Measurements from ENCODE around the gene DLX1.
"Not testable (repeated sequence)": the region's sequence is repeated elsewhere in the genome, so short reads cannot be mapped to it uniquely, and the experiment has no call there.

DLX1 gene

DNA sequence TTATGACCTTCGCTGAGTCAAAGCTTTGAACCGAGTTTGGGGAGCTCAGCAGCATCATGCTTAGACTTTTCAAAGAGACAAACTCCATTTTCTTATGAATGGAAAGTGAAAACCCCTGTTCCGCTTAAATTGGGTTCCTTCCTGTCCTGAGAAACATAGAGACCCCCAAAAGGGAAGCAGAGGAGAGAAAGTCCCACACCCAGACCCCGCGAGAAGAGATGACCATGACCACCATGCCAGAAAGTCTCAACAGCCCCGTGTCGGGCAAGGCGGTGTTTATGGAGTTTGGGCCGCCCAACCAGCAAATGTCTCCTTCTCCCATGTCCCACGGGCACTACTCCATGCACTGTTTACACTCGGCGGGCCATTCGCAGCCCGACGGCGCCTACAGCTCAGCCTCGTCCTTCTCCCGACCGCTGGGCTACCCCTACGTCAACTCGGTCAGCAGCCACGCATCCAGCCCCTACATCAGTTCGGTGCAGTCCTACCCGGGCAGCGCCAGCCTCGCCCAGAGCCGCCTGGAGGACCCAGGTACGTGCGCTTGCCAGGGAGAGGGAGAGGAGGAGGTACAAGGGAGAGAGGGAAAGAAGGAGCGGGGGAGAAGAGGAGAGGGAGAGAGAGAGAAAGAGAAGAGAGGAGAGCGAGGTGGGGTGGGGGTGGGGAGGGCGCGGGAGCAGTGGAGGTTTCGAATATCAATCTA lies at the start of gene DLX1:
Gene DLX1 (plus strand): TSS at position 48 of the 700 bp plus-strand sequence. CDS start 171 bp downstream, at position 219.
- DNase-seq = peak; percentile 52

- DNase-seq = no peak
Measured at GRCh38 chr2:172038121-172038520, 47.2 kb upstream of the DLX1 start.

- DNase-seq = no peak
Measured at GRCh38 chr2:172038604-172039003, 46.7 kb upstream of the DLX1 start.

GRCh38 chr2:172039011-172039704 lies 46.1 kb upstream of the DLX1 start:
- DNase-seq = no peak

- DNase-seq = no peak
Measured at GRCh38 chr2:172040311-172040710, 45.0 kb upstream of the DLX1 start.

DNA sequence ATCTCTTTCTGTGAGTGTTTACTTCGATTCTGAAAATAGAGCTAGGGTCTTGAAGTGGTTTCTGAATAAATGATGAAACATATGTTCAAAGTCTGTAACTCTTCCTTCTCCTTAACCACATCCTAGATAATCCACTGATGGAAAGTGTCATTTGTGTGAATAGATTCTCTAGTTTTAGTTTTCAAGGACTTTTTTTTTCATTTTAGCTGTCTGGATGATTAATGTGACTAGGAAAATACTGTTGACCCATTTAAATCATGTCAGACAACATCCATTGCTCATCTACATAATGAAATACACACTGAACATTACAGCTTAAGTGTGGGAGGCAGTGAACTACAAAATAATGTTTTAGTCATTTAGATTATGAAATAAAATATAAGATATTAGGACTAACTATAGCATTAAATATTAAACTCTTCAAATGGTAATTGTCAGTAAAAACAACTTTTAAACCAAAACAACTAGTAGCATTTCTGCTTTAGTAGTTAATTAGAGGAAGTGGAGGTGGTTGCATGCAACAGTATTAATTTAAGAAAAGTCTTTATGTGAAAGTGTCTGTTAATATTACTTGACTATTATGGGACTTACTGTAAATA lies 39.1 kb upstream of the DLX1 start:
- DNase-seq = no peak

GRCh38 chr2:172046866-172047565 lies 38.3 kb upstream of the DLX1 start:
- DNase-seq = no peak

DNA sequence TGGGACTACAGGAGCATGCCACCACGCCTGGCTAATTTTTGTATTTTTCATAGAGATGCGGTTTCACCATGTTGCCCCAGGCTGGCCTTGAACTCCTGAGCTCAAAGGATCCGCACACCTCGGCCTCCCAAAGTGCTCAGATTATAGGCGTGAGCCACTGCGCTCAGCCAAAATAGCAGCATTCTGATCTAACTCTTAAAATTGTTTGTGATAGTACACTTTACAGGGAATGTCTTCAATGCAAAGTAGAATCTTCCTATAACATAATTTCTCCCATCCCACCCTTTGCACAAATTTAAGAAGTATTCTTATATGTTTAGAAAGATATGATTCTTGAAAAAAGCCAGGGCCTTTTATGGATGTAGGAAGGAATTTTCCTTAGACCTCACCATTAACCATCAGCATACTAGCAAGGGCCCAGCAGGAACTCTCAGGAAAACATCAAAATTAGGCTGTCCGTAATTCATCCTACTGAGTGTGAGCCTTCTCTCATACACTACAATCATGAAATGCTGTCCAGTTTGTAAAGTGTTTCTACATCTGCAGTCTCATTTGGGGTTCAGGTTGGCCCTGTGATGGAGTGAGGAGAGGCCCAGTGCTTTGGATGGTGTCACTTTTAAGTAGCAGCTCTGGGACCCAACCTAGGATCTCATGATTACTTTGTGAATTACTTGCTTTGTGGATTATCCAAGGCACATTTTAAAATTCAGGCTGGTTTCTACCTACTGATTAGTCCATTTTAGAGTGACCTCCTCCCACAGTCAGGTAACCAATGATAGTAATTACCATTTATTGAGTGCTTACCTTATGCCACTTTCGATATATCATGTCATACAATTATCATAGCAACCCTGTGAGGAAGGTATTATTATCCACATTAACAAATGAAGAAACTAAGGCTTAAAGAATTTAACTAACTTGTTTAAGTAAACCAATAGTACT lies 37.5 kb upstream of the DLX1 start:
- no peak for DNase-seq

DNA sequence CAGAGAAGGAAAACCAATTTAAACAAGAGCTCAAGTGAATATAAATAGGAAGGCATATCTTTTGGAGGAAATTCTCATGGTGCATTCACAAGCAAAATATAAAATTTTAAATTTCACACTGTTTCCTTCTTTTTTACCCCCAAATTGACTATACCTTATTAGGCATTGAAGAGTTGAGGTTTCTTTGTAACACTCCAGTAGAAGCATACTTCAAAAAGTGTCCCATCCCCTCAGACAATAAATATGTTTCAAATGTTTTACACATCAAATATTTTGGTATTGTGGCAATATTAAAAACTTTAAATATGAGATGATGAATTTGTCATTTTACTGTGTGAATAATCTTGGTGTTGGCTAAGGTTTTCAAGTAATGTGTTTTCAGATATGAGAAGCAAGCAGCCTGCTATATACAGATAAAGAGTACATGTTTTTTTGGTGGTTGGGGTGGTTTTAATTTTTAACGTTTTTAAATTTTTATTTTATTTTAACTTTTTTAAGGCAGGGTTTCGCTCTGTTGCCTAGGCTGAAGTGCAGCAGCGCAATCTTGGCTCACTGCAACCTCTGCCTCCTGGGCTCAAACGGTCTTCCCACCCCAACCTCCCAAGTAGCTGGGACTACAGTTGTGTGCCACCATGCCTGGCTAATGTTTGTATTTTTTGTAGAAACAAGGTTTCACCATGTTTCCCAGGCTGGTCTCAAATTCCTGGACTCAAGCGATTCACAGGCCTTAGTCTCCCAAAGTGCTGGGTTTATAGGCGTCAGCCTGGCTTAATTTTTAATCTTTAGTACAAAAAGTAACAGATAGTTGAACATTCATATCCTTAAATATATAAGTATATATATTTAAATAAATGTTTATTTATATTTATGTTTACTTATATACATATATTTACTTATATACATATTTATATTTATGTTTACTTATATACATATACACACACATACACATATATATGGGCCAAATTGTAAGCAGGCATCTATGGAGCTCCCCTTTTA lies 36.5 kb upstream of the DLX1 start:
- no peak for DNase-seq

- DNase-seq = no peak
Measured at GRCh38 chr2:172049567-172050120, 35.7 kb upstream of the DLX1 start.

DNA sequence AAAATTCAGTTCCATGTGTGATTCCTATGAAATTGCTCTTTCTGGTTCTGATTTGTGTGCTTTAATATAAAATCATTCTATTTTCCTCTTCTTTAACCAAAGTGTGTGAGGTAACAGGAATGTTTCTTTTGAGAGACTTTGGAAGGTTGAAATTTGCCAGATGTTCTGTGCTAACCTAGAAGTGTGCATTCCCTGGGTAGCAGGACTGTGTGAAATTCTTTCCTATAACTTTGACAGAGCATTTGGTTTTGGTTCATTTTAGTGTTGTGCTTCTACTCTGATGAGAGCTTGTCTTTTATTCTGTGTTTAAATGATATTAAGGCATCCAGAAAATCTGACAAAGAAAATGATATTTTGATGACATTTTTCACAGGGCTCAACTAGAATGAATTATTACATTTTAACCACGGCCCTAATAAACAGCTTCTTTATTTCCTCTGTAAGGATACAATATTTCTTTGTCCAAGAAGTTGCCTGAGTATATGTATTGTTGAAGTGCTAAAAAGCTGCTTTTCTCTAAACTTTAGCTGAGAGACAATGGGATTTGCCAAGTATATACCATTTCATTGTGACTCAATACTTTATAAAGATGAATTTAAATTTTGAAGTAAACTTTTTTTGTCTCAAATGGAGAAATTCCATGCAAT lies 34.7 kb upstream of the DLX1 start:
- DNase-seq = no peak

DNA sequence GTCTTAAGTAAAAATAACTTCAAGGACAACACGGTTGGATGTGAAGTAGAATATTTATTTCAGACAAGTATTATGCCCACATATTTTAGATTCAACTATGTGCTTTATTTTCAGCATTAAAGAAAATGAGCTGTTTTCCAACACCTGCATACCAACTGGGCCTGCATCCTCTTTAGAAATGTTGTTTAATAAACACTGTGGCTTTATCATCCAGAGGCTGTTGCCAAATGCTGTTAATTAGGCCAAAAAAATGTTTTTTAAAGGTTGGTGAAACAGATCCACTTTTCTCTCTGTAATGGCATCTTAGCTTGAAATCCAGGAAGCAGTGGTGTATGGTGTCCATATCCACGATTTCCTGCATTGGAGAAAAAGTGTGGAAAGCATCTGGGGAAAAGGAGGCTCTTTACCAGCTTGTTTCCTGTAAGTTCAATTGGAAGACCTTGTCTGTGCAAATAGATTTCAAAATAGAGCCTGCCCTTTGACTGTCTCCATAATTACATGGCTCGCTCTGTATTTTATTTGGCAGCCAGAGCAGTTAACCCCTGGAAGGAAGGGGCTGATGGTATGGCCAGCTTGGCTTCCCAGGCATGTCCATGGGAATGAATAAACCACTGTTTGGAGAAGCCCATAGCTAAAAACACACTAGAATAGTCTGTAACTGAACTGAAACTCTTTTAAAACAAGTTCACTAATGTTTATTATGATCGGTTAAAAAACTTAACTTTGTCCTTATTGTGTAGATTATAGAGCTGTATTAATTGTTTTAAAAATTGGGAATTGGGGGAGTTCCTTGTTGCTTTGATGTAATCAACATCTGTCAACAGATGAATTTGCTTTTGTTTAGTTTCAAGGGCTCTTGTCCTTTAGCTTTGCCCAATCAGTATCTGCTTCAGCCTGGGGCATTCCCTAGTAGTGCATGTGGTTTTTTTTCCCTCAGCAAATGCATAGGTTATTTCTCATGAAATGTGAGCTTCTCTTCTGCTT lies 33.0 kb upstream of the DLX1 start:
- DNase-seq = peak; percentile 45

DNA sequence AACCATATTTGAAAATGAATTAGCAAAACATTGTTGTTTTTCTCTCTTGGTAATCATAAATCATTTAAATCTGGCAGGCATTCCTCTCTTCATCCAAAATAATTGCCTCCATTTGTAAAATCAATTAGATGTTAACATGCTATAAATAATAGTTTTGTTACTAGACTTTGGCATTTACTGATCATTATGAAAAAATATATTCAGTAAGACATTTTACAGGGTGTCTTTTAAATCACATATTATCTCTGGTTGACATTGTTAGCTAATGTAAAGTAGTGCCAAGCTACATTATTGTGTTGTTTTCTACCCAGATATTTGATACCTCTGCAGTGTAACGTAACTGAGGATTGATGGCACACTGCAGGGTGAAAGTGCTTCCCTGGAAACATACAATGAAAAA lies 31.8 kb upstream of the DLX1 start:
- DNase-seq = no peak

DNA sequence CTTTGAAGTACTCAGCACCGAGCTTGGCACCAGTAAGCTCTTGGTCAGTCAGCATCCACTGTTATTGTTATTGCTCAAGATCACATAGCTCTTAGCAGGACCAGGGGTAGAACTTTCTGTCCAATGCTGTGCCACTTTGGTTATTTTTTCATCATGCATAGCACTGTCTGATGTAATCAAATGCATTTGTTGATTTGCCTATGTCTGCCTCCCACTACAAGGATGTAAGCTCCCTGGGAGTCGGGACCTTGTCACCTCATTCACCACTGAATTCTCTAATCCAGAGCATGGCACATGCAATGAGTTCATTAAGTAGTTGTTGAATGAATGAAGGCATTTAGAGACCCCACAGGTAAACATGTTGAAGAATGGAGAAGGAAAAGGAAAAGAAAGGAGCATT lies 29.0 kb upstream of the DLX1 start:
- DNase-seq = no peak

DNA sequence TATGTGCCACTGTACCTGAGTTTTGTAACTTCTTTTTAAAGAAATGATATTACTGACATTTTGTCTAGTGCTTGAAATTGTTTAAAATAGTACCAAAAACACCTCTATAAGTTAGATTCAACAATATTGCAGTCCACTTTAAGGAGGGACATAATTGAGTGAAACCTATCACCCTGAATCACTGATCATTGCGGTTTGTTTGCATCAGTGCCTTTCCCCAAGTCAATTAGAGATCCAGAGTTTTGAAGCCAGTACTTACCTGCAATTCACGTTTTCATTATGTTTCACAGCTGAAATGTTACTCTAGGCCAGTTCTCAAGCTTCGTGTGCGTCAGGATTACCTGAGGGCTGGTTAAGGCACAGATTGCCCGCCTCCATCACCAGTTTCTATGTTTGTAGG lies 26.6 kb upstream of the DLX1 start:
- DNase-seq = no peak

DNA sequence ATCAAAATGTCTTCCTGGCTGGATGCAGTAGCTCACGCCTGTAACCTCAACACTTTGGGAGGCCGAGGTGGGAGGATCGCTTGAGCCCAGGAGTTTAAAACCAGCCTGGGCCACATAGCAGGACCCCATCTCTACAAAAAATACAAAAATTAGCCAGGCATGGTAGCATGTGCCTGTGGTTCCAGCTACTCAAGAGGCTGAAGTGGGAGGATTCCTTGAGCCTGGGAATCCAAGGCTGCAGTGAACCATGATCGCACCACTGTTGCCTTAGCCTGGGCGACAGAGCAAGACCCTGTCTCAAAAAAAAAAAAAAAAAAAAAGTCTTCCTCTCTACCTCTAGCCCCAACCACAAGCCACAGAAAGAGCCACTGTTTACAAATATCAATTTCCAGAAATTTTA lies 25.2 kb upstream of the DLX1 start:
- DNase-seq = not testable (repeated sequence)

DNA sequence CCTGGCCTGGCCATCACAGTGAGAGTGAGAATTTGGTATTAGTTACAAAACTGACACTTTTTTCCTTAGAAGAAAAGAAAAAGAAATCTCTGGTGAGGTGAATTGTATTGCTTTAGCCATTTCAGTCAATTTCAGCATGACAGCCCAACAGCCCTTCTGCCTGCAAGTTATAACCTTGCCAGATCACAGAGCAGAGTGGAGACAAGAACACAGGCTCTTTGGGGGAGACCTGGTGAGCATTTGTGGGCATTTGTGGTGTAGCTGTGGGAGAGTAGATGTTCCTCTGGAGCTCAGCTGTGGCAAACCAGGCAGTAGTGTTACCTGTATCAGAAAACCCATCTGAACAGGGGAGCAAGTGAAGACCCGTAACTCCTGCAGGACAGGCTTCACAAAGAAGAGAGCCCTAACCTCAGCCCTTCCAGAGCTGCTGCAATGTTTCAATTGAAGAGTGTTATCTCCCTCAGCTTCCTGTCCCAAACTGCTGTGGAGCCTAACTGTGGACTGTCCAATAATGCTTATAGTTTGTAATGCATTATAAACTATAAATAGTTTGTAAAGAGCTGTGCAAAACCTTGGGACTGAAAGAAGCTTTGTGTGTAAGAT lies 22.8 kb upstream of the DLX1 start:
- no peak for DNase-seq

GRCh38 chr2:172063446-172063845 lies 21.9 kb upstream of the DLX1 start:
- no peak for DNase-seq

- no peak for DNase-seq
Measured at GRCh38 chr2:172065111-172065510, 20.2 kb upstream of the DLX1 start.
